Neural progenitor cell (in vitro differentiated cells): ENCODE data around the gene BGLAP. TPM values are rescaled to one million over a fixed set of nuclear protein-coding genes. Genes with fewer than 3 reads are reported as not detected.
A peak's percentile ranks its signal among the peaks of the same experiment; 100 is the strongest.

Experiments used
- DNase-seq: peaks from one replicate; pipeline ENCODE4 v3.0.0-alpha.2; 2016; ENCODE audit warnings: low spot score
- H2AFZ ChIP-seq: fragments of 200-600 bp; sonication (generic); replicated peaks from 2 replicates; pipeline ENCODE4 v1.6.1; 2016; ENCODE audit warnings: antibody characterized with exemption
- H3F3A ChIP-seq: fragments of 200-600 bp; sonication (generic); 2 replicates; pipeline ENCODE4 v1.6.1; 2016; ENCODE audit warnings: antibody characterized with exemption, low read depth
- H3K27ac ChIP-seq: fragments of 200-600 bp; sonication (generic); 2 replicates; pipeline ENCODE4 v1.5.1; 2016; ENCODE audit warnings: mild to moderate bottlenecking
- H3K27me3 ChIP-seq: fragments of 200-600 bp; sonication (generic); 2 replicates; pipeline ENCODE4 v1.6.1; 2016; ENCODE audit warnings: mild to moderate bottlenecking, moderate library complexity
- H3K36me3 ChIP-seq: fragments of 200-600 bp; sonication (generic); 2 replicates; pipeline ENCODE4 v1.5.1; 2016
- H3K4me1 ChIP-seq: fragments of 200-600 bp; sonication (generic); 2 replicates; pipeline ENCODE4 v1.6.1; 2016; ENCODE audit warnings: mixed run types
- H3K4me2 ChIP-seq: fragments of 200-600 bp; sonication (generic); 2 replicates; pipeline ENCODE4 v1.6.1; 2016
- H3K4me3 ChIP-seq: fragments of 200-600 bp; sonication (generic); 2 replicates; pipeline ENCODE4 v1.5.1; 2016
- H3K79me2 ChIP-seq: fragments of 200-600 bp; sonication (generic); 2 replicates; pipeline ENCODE4 v1.6.1; 2016; ENCODE audit warnings: low read depth
- H3K9ac ChIP-seq: fragments of 200-600 bp; sonication (generic); 2 replicates; pipeline ENCODE4 v1.6.1; 2016
- H3K9me3 ChIP-seq: fragments of 200-600 bp; sonication (generic); 2 replicates; pipeline ENCODE4 v1.5.1; 2016; ENCODE audit warnings: low read depth
- H4K20me1 ChIP-seq: fragments of 200-600 bp; sonication (generic); 2 replicates; pipeline ENCODE4 v1.6.1; 2016; ENCODE audit warnings: low read depth
- H3K27ac Mint-ChIP-seq: 3 replicates; pipeline ENCODE4 v1.8.0; 2021; ENCODE audit warnings: mixed read lengths
- H3K27me3 Mint-ChIP-seq: 2 replicates; pipeline ENCODE4 v1.8.0; 2022; ENCODE audit warnings: low read depth, mild to moderate bottlenecking, inconsistent platforms, moderate library complexity, mixed read lengths; ENCODE audit not compliant: insufficient read depth
- H3K36me3 Mint-ChIP-seq: 3 replicates; pipeline ENCODE4 v1.8.0; 2021; ENCODE audit warnings: mixed read lengths
- H3K4me1 Mint-ChIP-seq: 3 replicates; pipeline ENCODE4 v1.8.0; 2021; ENCODE audit warnings: mixed read lengths
- H3K4me3 Mint-ChIP-seq: 3 replicates; pipeline ENCODE4 v1.8.0; 2021; ENCODE audit warnings: mild to moderate bottlenecking, moderate library complexity, mixed read lengths
- H3K9me3 Mint-ChIP-seq: 3 replicates; pipeline ENCODE4 v1.8.0; 2020; ENCODE audit warnings: mixed read lengths
- CTCF ChIP-seq: fragments of 200-600 bp; sonication (generic); IDR thresholded peaks from 2 replicates; pipeline ENCODE4 v1.5.1; 2017; ENCODE audit warnings: antibody characterized with exemption, mild to moderate bottlenecking
- EZH2 ChIP-seq: fragments of 200-600 bp; sonication (generic); IDR thresholded peaks from 2 replicates; pipeline ENCODE4 v1.6.1; 2017; ENCODE audit warnings: antibody characterized with exemption, mild to moderate bottlenecking, moderate library complexity
- EZH2phosphoT487 ChIP-seq: fragments of 200-600 bp; sonication (generic); IDR thresholded peaks from 2 replicates; pipeline ENCODE4 v1.6.1; 2017; ENCODE audit warnings: antibody characterized with exemption
- total RNA-seq: library from RNA; depleted of rRNA; stranded (reverse); fragments of >200 nt; gene quantifications from 2 replicates; pipeline ENCODE4 v1.2.3, GENCODE V29; 2015; ENCODE audit warnings: low replicate concordance

The BGLAP gene
- total RNA-seq, 1 donor from 2014 or later = 0.22 TPM

- H3K4me2 ChIP-seq = peak overlapping the region; percentile 85
- Mint-ChIP-seq H3K36me3 (peaks cover 9% of the 10 kb centered on the region), H3K27me3 (peaks cover 2% of the 10 kb centered on the region), H3K4me3 (peak overlapping the region; percentile 90), H3K27ac (peak overlapping the region; percentile 97), H3K4me1 (peaks cover 23% of the 10 kb centered on the region), H3K9me3 (no peaks in the 10 kb centered on the region)
- peaks cover 51% of the 10 kb centered on the region for H3K79me2 ChIP-seq
- H3K4me1 ChIP-seq = peaks cover 14% of the 10 kb centered on the region
- H3K9me3 ChIP-seq = no peaks in the 10 kb centered on the region
- H3F3A ChIP-seq = no peaks in the 10 kb centered on the region
- DNase-seq = peak; percentile 30
- H3K27ac ChIP-seq = no peak overlapping the region
- peak overlapping the region; percentile 86 for H3K4me3 ChIP-seq
- H3K9ac ChIP-seq = peak overlapping the region; percentile 98
- peaks cover 34% of the 10 kb centered on the region for H4K20me1 ChIP-seq
- H2AFZ ChIP-seq = no peak overlapping the region
- TF ChIP-seq CTCF (no peak), EZH2phosphoT487 (no peak), EZH2 (no peak)
- no peaks in the 10 kb centered on the region for H3K27me3 ChIP-seq
- peaks cover 9% of the 10 kb centered on the region for H3K36me3 ChIP-seq
Measured at GRCh38 chr1:156281693-156282478, 39.9 kb downstream of the BGLAP start.

- TF ChIP-seq EZH2 = no peak
- TF ChIP-seq CTCF = no peak
- TF ChIP-seq EZH2phosphoT487 = no peak
- Histone ChIP-seq H3K27me3 (no peaks in the 10 kb centered on the region), H3K9ac (peak within 1 kb of the TSS; percentile 98), H2AFZ (peak within 1 kb of the TSS; percentile 77), H3K4me1 (peaks cover 14% of the 10 kb centered on the region), H4K20me1 (peaks cover 34% of the 10 kb centered on the region), H3F3A (no peaks in the 10 kb centered on the region), H3K79me2 (peaks cover 51% of the 10 kb centered on the region), H3K36me3 (peaks cover 9% of the 10 kb centered on the region), H3K4me2 (peak within 1 kb of the TSS; percentile 85), H3K9me3 (no peaks in the 10 kb centered on the region), H3K4me3 (peak within 1 kb of the TSS; percentile 86), H3K27ac (peak within 1 kb of the TSS; percentile 89)
- Mint-ChIP-seq H3K36me3 (peaks cover 6% of the 10 kb centered on the region), H3K9me3 (no peaks in the 10 kb centered on the region), H3K27me3 (peaks cover 2% of the 10 kb centered on the region), H3K4me1 (peaks cover 23% of the 10 kb centered on the region), H3K4me3 (peak within 1 kb of the TSS; percentile 90), H3K27ac (peak within 1 kb of the TSS; percentile 97)
- DNase-seq = peak; percentile 99
Measured at GRCh38 chr1:156282479-156283222, 40.7 kb downstream of the BGLAP start, which contains the start of gene SMG5. Gene SMG5, minus strand, starts transcription at chr1:156282825. Its CDS starts 145 bp downstream, at chr1:156282680.

- TF ChIP-seq EZH2phosphoT487 = no peak
- no peak for TF ChIP-seq EZH2
- TF ChIP-seq CTCF = no peak
- Histone ChIP-seq H4K20me1 (peaks cover 34% of the 10 kb centered on the region), H3K4me3 (peak overlapping the region; percentile 86), H3K4me1 (peaks cover 14% of the 10 kb centered on the region), H3K4me2 (peak overlapping the region; percentile 82), H2AFZ (peak overlapping the region; percentile 49), H3K79me2 (peaks cover 44% of the 10 kb centered on the region), H3K9ac (peak overlapping the region; percentile 74), H3K9me3 (no peaks in the 10 kb centered on the region), H3K27ac (peak overlapping the region; percentile 5), H3K36me3 (peaks cover 7% of the 10 kb centered on the region), H3K27me3 (no peaks in the 10 kb centered on the region), H3F3A (no peaks in the 10 kb centered on the region)
- peak overlapping the region; percentile 81 for H3K27ac Mint-ChIP-seq
- H3K4me3 Mint-ChIP-seq = peak overlapping the region; percentile 90
- H3K27me3 Mint-ChIP-seq = peaks cover 2% of the 10 kb centered on the region
- no peak for DNase-seq
- H3K36me3 Mint-ChIP-seq = no peaks in the 10 kb centered on the region
- no peaks in the 10 kb centered on the region for H3K9me3 Mint-ChIP-seq
- peaks cover 23% of the 10 kb centered on the region for H3K4me1 Mint-ChIP-seq
Measured at GRCh38 chr1:156283521-156283920, 41.5 kb downstream of the BGLAP start.
